Melanocyte of skin (primary cell): ENCODE data around the gene LRPPRC. TPM values are rescaled to one million over a fixed set of nuclear protein-coding genes. Genes with fewer than 3 reads are reported as not detected.

ENCODE experiments used
- small RNA-seq, 2 donors: library from RNA; depleted of rRNA; stranded (forward); fragments of <200 nt; gene quantifications; one replicate each; pipeline ENCODE3, GENCODE V24; 2012
- total RNA-seq, 2 donors: library from RNA; depleted of rRNA; stranded (reverse); fragments of >200 nt; gene quantifications; 2 replicates each; pipeline ENCODE4 v1.2.3, GENCODE V29; 2012

The LRPPRC gene
- 100 to 1,000 TPM in 1 of 2 donors, 10 to 100 TPM in 1; 65.7 to 101 TPM for total RNA-seq

DNA sequence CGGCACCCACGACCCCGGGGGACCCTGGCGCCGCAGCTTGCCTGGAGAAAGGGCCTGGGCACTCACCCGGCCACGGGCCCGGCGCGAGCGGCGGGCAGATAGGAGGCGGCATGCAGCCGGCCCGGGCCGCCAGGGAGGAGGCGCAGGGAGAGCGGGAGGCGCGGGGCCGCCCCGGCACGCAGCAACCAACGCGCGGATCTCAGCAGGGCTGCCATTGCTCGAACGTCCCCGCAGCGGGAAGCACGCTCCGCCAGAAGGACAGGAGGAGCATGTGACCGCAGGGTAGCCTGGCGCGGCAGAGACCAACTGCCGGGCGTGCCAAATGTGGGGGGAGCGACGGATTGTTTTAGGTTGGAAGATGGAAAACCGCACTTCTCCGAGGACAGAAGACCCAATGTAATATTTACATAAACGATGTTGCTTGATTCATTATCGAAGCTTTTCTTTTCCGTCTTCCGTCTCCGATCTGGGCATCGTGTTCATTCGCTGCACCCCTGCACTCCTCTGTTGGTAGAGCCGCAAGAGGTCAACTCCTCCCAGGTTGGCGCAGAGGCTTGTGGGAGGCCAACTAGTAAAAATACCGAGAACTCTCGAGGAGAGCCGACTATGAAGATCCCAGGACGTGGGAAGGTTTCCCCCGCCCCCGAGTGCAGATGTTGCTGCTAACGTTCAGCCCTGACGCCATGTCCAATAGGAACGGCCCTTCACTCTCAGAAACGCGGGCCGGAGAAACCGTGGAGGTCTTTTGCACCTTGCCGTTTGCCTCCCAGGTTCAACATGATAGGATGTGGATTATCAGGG lies at the start of gene LRPPRC:
Gene LRPPRC (minus strand): TSS at position 257 of the 801 bp plus-strand sequence. CDS start 42 bp downstream, at position 215.

DNA sequence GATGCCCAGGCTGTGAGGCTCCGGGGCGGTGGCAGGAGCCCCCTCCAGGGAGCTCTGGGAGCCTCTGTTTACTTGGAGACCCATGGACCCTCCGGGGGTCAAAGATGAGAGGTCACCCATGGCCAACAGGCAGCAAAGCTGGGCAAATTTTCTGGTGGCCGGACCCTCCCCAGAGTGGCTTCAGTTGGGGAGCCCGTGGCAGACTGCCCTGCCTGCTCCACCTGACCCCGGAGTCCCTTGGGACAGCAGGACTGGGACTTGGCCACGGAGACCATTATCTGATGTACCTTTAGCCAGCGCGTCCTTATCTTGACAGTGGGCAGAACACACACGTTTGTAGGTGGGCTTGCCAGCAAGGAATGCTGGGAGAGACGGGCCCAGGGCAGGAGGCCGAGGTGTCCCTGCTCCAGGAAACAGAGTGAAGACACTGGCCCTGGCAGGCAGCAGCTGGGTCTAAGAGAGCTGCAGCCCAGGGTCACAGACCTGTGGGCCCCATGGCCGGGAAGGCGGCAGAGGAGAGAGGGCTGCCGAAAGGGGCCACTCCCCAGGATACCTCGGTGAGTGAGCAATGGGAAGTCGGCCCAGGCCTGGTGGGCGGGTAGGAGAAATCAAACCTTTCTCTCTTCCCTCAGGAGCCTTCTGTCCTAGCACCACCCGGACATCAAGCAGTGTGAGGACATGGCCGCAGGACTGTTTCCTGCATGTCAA lies 157.1 kb downstream of the LRPPRC start, which contains the start of the genes ABCG5 and ABCG8:
Gene ABCG5 (minus strand): TSS at position 280 of the 708 bp plus-strand sequence. CDS start 160 bp downstream, at position 120.
Gene ABCG8 (plus strand): TSS at position 412 of the 708 bp plus-strand sequence. CDS start 83 bp downstream, at position 495.

Small RNAs within 50 kb of the gene (small RNA-seq; reads per million reads assigned to genes)
- gene RN7SL455P (0 reads per million in 2 donors), gene RNU6-1048P (0 reads per million in 2 donors)

Other genes with a start within 250 kb of the LRPPRC start
- gene DYNC2LI1, start 221.9 kb downstream of the LRPPRC start, total RNA-seq = 10 to 100 TPM; 16.0 to 17.6 TPM
- gene ABCG5, start 157.2 kb downstream of the LRPPRC start, total RNA-seq = not detected
- gene ABCG8, start 157.0 kb downstream of the LRPPRC start, total RNA-seq = not detected
- 10 to 100 TPM; 30.3 to 31.0 TPM for gene PPM1B, start 172.9 kb upstream of the LRPPRC start, total RNA-seq